ENCODE data around the gene ADIPOR1. TPM values are rescaled to one million over a fixed set of nuclear protein-coding genes. Genes with fewer than 3 reads are reported as not detected.
A peak's percentile ranks its signal among the peaks of the same experiment; 100 is the strongest.

Gene ADIPOR1
- total RNA-seq, 1 donor from 2014 or later, result 82.1 TPM

DNA sequence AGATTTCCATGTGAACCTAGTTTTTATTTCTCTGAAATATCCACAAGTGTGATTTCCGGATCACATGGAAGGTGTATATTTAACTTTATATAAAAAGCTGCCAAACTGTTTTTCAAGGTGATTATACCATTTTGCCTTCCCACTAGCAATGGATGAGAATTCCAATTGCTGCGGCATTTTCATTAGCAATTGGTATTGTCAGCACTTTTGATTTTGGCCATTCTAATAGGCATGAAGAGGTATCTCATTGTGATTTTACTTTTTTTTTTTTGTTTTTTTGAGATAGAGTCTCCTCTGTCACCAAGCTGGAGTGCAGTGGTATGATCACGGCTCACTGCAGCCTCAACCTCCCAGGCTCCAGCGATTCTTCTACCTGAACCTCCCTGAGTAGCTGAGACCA, 13.9 kb upstream of the ADIPOR1 start:
- DNase-seq (ENCODE audit: low read depth, low spot score), result no peak

DNA sequence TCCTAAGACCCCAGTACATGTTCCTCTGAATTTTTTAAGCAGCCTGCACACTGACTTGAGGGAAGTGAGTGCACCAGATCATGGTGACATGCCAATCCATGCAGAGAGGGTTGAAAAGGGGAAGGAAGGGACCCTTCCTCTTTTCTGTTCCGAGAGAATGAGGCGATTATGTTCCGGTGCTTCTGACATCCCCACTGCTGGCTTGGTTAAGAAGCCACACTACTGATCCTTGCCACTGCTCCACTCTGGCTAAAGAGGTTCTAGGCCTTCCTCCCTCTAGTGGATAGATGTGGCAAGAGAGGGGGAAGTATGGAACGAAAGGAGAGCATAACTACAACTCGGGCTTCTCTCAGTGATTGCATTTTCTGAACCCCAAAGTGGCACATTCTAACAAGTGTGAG, 10.8 kb upstream of the ADIPOR1 start:
- DNase-seq (ENCODE audit: low read depth, low spot score), result peak; percentile 22

DNA sequence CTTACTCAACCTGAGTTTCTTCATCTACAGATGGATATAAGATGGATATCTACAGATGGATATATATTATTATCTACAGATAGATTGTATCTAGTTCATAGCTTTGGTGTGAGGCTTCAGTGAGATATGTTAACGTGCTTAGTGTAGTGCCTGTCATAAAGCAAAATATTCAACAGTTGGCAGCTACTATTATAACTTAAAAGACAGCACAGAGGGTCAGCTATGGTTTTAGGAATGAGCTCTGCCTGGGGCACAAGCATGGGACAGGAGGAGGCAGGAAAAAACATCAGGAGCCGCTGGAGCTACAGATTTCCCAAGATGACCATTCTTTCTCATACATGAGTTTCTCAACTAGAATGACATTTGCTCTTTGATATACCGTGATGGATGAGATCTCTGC, 10.2 kb upstream of the ADIPOR1 start:
- DNase-seq (ENCODE audit: low read depth, low spot score), result no peak

DNA sequence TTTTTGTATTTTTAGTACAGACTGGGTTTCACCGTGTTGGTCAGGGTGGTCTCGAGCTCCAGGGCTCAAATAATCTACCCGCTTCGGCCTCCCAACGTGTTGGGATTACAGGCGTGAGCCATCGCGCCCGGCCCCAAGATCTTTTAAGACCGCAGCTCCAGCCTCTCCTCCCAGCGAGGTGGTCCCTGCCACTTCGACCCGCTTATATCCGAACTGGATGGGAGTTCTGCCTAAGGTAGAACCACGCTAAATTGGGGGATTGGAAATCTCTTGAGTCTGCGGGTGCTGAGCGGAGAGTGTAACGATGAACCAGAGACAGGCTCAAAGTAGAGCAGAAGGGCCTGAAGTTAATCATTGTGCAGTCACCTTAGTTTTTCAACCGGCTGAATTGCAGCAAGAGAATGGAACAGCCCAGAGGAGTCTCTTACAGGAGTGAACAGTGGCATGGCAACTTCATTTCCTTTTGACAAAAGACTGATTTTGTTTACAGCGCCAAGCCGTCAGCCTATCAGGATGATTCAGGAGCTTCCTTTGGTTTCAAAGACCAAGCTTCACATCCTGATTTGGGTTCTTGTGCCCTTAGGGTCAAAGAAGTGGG, 9.7 kb upstream of the ADIPOR1 start:
- DNase-seq (ENCODE audit: low read depth, low spot score), result no peak

DNA sequence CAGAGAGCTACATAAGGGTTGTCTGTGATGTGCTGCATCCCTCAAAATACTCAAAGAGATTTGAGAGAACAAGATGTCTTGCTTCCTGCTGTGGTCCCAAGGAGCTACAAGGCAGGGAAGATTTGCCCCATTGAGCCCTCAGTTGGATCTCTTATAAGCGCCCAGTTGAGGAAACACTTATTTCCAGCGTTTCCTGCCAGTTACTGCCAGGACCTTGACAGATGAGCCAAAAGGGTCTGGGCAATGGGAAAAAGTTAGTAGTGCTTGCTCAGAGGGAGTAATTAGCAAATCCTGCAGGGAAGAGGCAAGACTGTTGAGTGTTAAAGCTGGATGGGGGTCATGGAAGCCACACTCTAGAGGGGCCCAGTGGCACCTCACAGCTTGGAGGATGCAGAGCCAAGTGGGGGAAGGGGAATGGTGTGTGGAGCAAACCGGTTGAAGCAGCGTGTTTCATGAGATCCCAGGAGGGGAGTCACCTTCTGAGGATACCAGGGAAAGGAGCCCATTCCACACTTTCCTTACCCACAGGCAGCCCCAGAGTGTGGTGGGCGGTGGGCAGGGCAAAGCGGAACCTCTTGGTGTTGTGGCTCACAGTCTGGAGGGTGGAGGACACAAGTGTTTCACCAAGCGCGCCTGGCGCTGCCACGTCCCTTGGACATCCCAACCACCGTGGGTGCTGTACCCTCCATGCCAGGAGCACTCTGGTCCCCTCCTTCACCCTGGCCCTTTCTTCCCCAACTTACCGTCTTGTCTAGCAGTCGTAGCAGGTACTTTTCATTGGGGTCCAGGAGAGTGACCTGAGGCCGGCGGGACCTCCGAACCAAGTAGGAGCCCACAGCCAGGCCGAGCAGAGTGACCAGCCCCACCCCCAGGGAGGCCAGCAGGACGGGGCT, 8.1 kb upstream of the ADIPOR1 start:
- no peak for DNase-seq (ENCODE audit: low read depth, low spot score)

DNA sequence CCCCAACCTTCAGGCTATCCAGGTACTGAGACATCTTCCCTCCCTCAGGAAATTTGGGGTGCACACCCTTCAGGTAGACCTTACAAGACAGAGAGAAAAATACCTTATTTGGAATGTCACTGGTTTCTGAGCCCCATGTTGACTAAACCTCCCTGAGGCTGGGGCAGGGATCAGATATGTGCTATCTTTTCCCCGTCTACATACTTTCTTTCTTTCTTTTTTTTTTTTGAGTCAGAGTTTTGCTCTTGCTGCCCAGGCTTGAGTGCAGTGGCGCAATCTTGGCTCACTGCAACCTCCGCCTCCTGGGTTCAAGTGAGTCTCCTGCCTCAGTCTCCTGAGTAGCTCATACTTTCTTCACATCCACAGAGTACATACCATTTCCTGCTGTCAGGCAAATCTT, 7.3 kb upstream of the ADIPOR1 start:
- DNase-seq (ENCODE audit: low read depth, low spot score), result no peak

DNA sequence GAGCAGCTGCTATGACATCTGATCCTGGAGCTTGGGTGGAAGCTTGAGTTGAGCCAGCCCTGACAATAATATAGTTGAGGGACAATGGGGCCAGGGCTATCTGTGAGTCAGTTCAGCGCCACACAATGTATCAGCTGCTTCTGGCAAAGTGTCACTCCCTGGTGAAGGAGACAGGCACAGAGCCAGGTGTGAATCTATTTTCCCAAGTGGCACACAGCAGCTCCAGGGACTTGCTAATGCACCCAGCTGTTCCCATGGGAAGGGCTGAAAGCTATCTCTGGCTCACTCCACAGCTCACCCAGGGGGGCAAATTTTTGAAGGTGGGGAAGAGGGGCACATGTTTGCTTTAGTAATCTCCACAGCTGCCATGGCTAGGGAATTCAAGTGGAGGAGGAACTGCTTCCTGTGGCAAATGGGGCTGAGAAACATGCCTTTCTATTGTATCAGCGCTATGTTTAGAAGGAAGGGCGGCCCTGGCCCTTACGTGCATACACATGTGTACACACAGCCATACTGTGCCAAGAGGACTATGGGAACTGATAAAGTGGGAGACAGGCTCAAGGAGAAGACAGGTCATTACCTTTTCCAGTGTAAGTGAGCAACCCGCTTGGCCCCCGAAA, 6.8 kb upstream of the ADIPOR1 start:
- DNase-seq (ENCODE audit: low read depth, low spot score), result no peak

DNA sequence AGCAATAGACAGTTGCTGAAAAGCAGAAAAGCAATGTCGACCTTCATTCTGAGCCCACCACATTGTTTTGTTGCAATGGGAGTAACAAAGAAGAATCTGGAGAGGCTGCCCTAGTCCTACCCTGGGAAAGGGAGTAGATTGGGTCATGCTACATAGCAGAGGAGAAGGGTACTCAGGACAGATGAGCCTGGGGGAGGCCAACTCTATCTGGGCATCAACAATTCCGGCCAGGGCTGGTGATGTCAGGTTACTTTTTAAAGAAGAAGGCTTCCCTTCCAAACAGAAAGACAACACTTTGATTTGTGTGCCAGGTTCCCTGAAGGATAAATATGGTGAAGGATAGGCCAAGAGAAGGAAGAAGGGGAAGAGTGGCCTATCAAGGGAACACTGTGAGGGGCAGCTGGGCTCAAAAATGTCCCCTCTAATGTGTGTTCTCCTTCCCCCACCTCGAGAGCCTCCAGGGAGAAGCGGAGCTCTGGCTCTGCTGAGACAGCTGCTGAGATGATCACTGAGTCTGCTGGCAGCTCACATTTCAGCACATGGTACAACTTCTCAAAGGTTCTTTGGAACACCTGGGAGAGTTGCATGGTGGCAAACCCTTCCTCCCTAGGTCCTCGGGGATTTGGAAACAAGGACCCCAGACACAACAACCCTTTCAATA, 3.2 kb upstream of the ADIPOR1 start:
- DNase-seq (ENCODE audit: low read depth, low spot score), result no peak

DNA sequence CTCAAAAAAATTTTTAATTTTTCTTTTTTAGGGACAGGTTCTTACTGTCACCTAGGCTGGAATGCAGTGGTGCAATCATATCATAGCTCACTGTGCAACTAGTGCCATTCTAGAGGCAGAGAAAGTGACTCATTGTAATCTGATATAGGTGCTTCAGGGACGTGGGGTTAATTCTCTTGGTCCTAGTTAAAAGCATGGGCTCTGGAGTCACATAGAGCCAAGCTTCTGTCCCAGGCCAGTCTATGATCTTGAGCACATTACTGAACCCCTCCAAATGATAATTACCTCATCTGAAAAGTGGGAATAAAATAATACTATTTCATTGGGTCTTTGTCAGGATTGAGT, 1.1 kb upstream of the ADIPOR1 start:
- no peak for DNase-seq (ENCODE audit: low read depth, low spot score)

DNA sequence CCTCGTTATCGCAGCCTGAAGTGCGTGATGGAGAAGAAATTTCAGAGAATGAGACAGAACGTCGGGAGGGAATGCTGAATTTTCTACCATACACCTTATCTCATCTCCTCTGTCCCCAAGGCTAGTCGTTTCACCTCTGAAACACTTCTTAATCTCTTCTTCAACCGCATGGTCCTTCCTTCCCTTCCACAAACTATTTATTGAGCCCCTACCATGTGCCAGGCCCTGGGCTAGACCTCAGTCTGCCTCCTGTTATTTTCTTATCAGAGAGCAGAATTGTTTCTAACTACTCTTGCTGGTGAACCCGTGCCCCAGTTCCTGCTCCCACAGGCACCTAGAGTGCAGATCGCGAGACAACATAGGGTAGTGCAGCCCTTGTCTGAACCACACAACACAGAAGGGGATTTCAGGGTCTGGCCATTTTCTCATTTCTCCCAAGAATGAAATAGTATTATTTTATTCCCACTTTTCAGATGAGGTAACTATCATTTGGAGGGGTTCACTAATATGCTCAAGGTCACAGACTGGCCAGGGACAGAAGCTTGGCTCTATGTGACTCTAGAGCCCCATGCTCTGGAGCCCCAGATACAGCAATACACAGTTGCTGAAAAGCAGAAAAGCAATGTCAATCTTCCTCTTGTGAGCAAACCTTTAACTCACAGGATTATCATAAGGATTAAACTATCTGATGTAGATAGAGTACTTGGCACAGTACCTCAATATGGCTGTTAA, 598 bp upstream of the ADIPOR1 start:
- no peak for DNase-seq (ENCODE audit: low read depth, low spot score)

DNA sequence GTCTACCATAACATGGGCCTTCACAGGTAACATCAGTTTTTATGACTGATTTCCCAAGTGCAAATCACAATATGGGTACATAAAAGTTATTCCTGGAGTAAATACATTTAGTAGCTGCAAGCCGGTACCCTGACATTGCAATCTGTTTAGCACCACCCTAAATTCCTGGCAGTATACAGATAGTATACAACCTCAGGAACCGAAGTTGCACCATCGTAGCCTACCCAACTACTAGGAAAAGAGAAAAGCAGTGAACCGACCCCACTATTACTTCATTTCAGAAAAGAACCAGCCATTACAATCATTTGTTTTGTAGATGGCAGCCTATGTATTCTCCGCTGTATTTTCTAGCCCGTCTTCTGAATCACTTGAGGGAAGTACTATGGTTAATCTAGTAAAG, 1.1 kb downstream of the ADIPOR1 start:
- DNase-seq (ENCODE audit: low read depth, low spot score), result no peak

DNA sequence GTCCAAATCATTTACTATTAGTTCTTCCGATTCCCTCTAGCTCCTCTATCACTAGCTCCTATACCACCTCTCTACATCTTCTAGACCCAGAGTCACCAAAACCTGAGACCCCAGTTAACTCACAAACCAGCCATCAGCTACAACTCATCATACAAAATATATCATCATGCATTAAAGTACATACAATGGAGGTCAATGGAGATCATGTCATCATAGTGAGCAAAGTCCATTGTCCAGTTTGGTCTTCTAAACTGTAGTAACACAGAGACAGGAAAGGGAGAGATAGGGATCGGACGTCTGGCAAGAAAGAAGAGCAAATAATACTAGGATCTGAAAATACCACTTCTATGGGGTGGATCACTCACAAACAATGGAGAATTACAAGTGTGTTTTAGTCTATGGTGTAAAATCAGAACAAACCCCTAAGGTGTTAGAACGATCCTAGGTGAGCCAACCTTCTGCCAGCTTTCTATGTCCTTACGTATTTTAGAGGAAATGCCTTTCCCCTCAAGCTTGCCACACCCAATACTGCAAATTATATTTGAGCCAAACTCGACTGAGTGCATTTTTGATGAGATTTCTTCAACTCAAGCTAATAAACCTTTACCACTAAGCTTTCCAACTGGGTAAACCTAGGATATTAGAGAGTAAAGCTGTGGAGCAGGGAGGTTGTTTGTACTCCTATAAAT, 3.9 kb downstream of the ADIPOR1 start:
- no peak for DNase-seq (ENCODE audit: low read depth, low spot score)

DNA sequence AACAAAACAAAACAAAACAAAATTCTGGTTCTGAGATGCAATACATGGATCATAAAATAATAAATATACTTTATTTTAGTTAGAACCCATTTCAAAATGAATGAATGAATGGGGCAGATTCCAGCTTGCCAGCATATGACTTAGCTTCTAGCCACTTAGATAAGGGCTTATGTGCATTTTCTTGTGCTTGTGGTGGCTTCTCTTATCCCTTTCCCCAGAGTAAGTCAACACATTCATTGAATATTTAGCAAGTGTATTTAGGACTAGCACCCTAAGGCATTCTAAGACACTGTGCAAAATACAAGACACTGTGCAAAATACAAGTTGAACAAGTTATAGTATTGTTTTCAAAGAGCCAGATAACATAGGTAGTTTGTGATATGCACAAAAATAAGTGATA, 4.7 kb downstream of the ADIPOR1 start:
- DNase-seq (ENCODE audit: low read depth, low spot score), result no peak

DNA sequence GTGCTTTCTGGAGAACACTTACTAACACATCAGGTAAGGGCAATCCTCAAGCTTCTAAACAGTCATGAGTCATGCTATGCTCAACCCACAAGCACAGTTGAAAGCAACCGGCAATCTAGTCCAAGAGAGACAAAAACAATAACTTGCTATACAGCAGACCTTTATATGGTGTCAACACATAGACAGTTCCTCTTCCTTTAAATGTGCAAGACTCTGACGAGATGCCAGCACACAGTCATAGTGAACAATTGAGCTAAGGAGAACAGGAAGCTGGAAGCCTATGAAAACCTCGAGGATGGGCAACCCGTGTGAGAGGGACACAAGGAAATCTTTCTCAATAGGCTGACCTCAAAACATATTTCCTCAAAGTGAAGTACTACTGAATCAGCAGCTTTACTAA, 5.3 kb downstream of the ADIPOR1 start:
- DNase-seq (ENCODE audit: low read depth, low spot score), result peak; percentile 84

DNA sequence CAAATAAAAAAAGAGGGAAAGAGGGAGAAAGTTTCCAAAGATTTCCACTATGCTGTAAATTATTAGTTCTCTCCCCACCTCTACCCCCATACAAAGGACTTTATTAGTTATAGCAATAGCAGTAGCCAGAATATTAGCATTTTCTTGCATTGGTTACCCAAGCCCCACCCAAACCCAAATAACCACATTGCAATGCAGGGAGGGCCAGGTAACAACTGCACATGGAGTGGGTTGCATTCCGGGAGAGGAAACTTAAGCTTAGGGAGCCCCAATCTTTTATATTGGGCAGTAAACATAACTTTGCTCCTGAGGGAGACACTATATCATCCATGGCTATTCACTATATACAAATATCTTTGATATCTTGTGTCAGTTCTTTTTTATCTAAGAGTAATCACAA, 6.0 kb downstream of the ADIPOR1 start:
- DNase-seq (ENCODE audit: low read depth, low spot score), result no peak

DNA sequence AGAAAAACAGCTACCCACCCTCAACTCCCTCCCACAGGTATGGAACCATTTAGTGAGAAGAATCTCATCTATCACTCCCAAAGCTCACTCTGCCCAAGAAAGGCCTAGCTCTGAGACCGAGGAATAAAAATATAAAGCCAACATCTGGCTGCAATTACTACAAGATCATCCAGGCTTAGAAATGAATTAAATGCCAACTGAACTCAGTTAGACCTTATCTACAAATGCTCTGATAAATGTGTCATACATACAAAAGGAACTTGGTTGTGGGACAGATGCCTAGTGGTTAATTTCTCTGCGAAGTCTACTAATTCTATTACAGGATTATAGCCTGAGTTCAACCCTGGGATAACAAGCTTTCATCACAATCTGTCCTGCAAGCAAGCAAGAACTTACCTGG, 6.7 kb downstream of the ADIPOR1 start:
- DNase-seq (ENCODE audit: low read depth, low spot score), result no peak

DNA sequence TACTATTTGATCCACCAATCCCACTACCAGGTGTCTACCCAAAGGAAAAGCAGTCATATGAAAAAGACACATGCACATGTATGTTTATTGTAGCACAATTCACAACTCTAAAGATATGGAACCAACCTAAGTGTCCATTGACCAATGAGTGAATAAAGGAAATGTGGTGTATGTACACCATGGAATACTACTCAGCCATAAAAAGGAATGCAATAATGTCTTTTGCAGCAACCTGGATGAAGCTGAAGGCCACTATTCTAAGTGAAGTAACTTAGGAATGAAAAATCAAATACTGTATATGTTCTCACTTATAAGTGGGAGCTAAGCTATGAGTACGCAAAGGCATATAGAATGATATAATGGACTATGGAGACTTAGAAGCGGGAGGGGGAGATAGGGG, 12.6 kb downstream of the ADIPOR1 start:
- no peak for DNase-seq (ENCODE audit: low read depth, low spot score)

DNA sequence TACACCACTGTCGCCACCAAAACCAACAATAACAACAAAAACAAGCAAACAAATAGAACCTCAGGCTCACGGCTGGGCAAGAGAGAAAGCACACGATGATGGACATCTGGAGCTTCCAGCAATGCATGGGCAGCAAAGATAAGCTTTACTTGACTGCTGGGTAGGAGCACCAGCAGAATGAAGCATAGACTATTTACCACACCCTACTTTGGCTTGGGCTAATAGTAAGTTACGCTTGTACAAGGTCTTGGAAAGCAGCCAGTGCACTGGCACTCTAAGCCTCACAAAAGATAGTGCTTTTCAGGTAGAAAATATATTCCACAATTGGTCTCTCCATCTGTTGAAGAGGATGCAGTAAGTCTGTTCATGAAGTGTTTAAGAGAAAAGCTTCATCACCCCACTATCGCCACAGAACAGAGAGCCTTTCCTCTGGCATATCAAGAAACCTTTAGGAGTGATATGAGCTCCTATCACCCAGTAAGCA, 13.6 kb downstream of the ADIPOR1 start:
- no peak for DNase-seq (ENCODE audit: low read depth, low spot score)

DNA sequence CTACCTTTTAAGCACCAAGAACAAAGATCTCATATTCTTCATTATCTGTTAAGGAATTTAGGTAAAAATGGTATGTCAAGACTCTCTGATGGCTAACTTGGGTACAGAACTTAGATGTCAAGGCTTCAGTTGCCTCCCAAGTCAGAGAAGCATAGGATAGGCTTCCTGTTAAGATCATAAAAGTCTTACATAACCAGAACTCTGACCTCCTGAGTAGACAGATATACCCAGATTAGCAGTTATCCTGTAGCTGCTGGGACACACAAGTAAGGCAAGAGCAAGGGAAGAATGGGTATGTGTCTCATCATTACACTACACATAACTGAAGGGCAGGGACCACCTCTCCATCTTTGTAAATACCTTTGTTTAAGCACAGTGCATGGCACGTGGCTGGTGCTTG, 15.7 kb downstream of the ADIPOR1 start:
- DNase-seq (ENCODE audit: low read depth, low spot score), result no peak

DNA sequence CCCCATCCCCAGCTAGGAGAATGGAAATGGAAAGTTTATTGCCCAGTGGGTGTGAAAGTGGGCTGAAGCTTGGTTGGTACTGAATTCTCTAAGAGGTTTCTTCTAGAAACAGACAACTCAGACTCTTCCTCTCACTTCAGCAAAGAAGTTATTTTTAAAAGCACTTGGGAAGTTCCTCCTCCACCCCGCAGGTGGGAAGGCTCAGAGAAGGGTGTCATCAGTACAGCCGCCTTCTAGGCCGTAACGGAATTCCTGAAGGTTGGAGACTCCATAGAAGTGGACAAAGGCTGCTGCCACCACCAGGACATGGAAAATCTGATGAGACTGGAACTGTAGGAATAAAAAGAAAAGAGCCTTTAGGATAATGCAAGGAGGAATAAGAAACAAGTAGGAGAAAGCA, 16.7 kb downstream of the ADIPOR1 start:
- DNase-seq (ENCODE audit: low read depth, low spot score), result no peak

DNA sequence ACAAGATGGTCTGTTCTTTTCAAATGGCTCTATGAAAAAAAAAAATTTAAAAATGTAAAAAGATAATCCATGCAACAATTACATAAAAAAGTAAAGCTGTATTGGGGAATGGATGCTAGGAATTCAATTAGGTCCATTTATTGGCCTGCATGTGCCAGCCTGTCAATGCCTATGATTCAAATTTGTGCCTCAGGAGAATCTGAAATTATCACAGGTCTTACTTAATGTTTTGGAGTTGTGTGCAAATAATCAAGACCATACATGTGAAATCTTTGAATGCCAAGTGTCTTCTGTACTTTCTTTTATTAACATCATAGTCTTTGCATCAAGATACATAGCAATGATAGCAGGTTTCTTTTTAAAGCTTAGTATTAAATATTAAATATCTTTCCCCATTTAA, 17.6 kb downstream of the ADIPOR1 start:
- DNase-seq (ENCODE audit: low read depth, low spot score), result no peak
